ENCODE results near the gene WDR88.

GRCh38 chr19:33089010-33089409 is 42.9 kb upstream of the WDR88 start:
- no peak for TF ChIP-seq EZH2 (IDR thresholded peaks at IDR 0.05; ENCODE audit: borderline replicate concordance, insufficient read depth, low read length, poor library complexity, severe bottlenecking)
- TF ChIP-seq POLR2AphosphoS5 (IDR thresholded peaks at IDR 0.05): no peak
- TF ChIP-seq TAF1 (IDR thresholded peaks at IDR 0.05; ENCODE audit: low read depth): no peak
- TF ChIP-seq CTCF (IDR thresholded peaks at IDR 0.05; ENCODE audit: poor library complexity, severe bottlenecking): no peak
- TF ChIP-seq MXI1 (conservative IDR thresholded peaks at IDR 0.05; ENCODE audit: poor library complexity, severe bottlenecking): no peak
- TF ChIP-seq REST (IDR thresholded peaks at IDR 0.05; ENCODE audit: borderline replicate concordance): no peak
- no peak for TF ChIP-seq RAD21 (conservative IDR thresholded peaks at IDR 0.05)
- TF ChIP-seq SMC3 (conservative IDR thresholded peaks at IDR 0.05; ENCODE audit: poor library complexity): no peak
- no peak for TF ChIP-seq EP300 (conservative IDR thresholded peaks at IDR 0.05; ENCODE audit: poor library complexity, severe bottlenecking)
